ENCODE results near the gene RASIP1. TPM values are rescaled to one million over a fixed set of nuclear protein-coding genes. Genes with fewer than 3 reads are reported as not detected.
"Not testable (repeated sequence)": the region's sequence is repeated elsewhere in the genome, so short reads cannot be mapped to it uniquely, and the experiment has no call there.

RASIP1 gene
- total RNA-seq, 2 experiments from 2014 or later = not detected

- DNase-seq (no peak), ATAC-seq (no peak)
- no peak overlapping the region for H3K27ac Mint-ChIP-seq
- H3K27me3 Mint-ChIP-seq = no peaks in the 10 kb centered on the region
- no peaks in the 10 kb centered on the region for H3K4me1 Mint-ChIP-seq
- H3K9me3 Mint-ChIP-seq (ENCODE audit: low read depth) = no peaks in the 10 kb centered on the region
- no peak overlapping the region for H3K4me3 Mint-ChIP-seq
- peaks cover 2% of the 10 kb centered on the region for H3K36me3 Mint-ChIP-seq
- CTCF ChIA-PET = no interaction called here
Observed at GRCh38 chr19:48703316-48703715, 37.1 kb downstream of the RASIP1 start.

GRCh38 chr19:48702701-48703100 is 37.7 kb downstream of the RASIP1 start:
- CTCF ChIA-PET = no interaction called here
- H3K27ac Mint-ChIP-seq = no peak overlapping the region
- peaks cover 4% of the 10 kb centered on the region for H3K27me3 Mint-ChIP-seq
- H3K9me3 Mint-ChIP-seq (ENCODE audit: low read depth) = no peaks in the 10 kb centered on the region
- H3K4me3 Mint-ChIP-seq = no peak overlapping the region
- H3K4me1 Mint-ChIP-seq = no peaks in the 10 kb centered on the region
- DNase-seq = no peak
- H3K36me3 Mint-ChIP-seq = peaks cover 2% of the 10 kb centered on the region
- ATAC-seq = no peak

DNA sequence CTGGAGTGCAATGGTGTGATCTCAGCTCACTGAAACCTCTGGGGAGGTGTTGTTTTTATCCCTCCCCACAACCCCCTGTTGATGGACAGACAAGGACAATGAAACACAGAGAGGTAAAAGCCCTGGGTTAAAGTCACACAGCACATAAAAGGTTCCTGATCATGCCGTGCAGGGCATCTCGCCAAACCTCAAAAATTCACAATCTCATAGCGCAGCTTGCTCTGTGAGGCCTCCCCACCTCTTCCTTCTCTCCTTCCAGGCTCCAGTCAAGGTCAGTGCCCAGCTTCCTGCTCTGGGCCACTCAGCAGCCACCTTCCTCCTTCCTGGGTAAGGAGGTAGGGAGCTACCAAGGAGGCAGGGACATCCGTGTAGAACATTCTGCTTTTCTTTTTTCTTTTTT is 42.4 kb downstream of the RASIP1 start:
- CTCF ChIA-PET = interaction anchor here (0.7 kb wide), 1 partner anchor 42 kb away, joined by 3 read pairs; no protein-coding TSS in a partner anchor
- DNase-seq (no peak), ATAC-seq (no peak)
- H3K9me3 Mint-ChIP-seq (ENCODE audit: low read depth) = no peaks in the 10 kb centered on the region
- peaks cover 16% of the 10 kb centered on the region for H3K27me3 Mint-ChIP-seq
- H3K27ac Mint-ChIP-seq = no peak overlapping the region
- no peaks in the 10 kb centered on the region for H3K36me3 Mint-ChIP-seq
- H3K4me1 Mint-ChIP-seq = peaks cover 5% of the 10 kb centered on the region
- no peak overlapping the region for H3K4me3 Mint-ChIP-seq

- DNase-seq = no peak
- Mint-ChIP-seq H3K36me3 (no peaks in the 10 kb centered on the region), H3K27me3 (peaks cover 16% of the 10 kb centered on the region), H3K4me3 (no peak overlapping the region), H3K27ac (no peak overlapping the region), H3K4me1 (peaks cover 5% of the 10 kb centered on the region), H3K9me3 (ENCODE audit: low read depth) (no peaks in the 10 kb centered on the region)
- CTCF ChIA-PET = interaction anchor here (1.5 to 1.6 kb wide), 2 partner anchors 21 to 22 kb away, joined by 4 to 5 read pairs; no protein-coding TSS in a partner anchor
- peak; percentile 20 for ATAC-seq
Observed at GRCh38 chr19:48696353-48697010, 43.9 kb downstream of the RASIP1 start.

- Mint-ChIP-seq H3K4me3 (no peak within 1 kb of the TSS), H3K4me1 (peaks cover 5% of the 10 kb centered on the region), H3K27ac (no peak within 1 kb of the TSS), H3K36me3 (no peaks in the 10 kb centered on the region), H3K27me3 (peaks cover 16% of the 10 kb centered on the region), H3K9me3 (ENCODE audit: low read depth) (no peaks in the 10 kb centered on the region)
- CTCF ChIA-PET = interaction anchor here (1.5 to 1.6 kb wide), 2 partner anchors 20 to 21 kb away, joined by 4 to 5 read pairs; no protein-coding TSS in a partner anchor
- ATAC-seq = no peak
- no peak for DNase-seq
Observed at GRCh38 chr19:48695743-48696352, 44.6 kb downstream of the RASIP1 start, which contains the start of gene FUT2. FUT2 (plus strand) TSS chr19:48695971; CDS start chr19:48702957, 6,986 bp downstream.

DNA sequence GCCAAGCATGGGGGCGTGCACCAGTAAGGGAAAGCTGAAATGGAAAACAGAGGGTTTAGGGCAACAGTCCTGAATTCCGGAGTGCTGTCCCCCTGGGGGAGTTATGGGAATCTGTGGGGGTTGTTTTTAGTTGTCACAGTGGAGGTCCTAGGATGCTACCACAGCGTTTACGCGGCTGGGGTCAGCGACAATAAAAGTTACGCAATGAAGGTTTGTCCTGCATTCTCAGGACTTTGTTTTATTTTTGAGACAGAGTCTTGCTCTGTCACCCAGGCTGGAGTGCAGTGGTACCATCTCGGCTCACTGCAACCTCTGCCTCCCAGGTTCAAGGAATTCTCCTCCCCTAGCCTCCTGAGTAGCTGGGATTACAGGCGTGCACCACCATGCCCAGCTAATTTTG is 46.8 kb downstream of the RASIP1 start:
- H3K36me3 Mint-ChIP-seq; H3K9me3 Mint-ChIP-seq (ENCODE audit: low read depth); DNase-seq; H3K27ac Mint-ChIP-seq; ATAC-seq; H3K4me1 Mint-ChIP-seq; H3K4me3 Mint-ChIP-seq: not testable (repeated sequence)
- peaks cover 16% of the 10 kb centered on the region for H3K27me3 Mint-ChIP-seq
- CTCF ChIA-PET = interaction anchor here (0.6 to 2.8 kb wide), 3 partner anchors 18 to 1903 kb away, joined by 3 to 10 read pairs (median 3); no protein-coding TSS in a partner anchor

- DNase-seq = no peak
- CTCF ChIA-PET = interaction anchor here (0.9 kb wide), 1 partner anchor 44 kb away, joined by 3 read pairs; the partner anchor contains the start of gene CA11
- no peak overlapping the region for H3K4me3 Mint-ChIP-seq
- H3K27me3 Mint-ChIP-seq = no peaks in the 10 kb centered on the region
- H3K36me3 Mint-ChIP-seq = no peaks in the 10 kb centered on the region
- H3K9me3 Mint-ChIP-seq (ENCODE audit: low read depth) = no peaks in the 10 kb centered on the region
- no peak for ATAC-seq
- H3K27ac Mint-ChIP-seq = no peak overlapping the region
- no peaks in the 10 kb centered on the region for H3K4me1 Mint-ChIP-seq
Observed at GRCh38 chr19:48689449-48689848, 51.0 kb downstream of the RASIP1 start.

GRCh38 chr19:48687776-48688175 is 52.6 kb downstream of the RASIP1 start:
- CTCF ChIA-PET = interaction anchor here (0.6 to 1.2 kb wide), 2 partner anchors 108 to 154 kb away, joined by 3 to 4 read pairs; no protein-coding TSS in a partner anchor
- Mint-ChIP-seq H3K4me3 (no peak overlapping the region), H3K27ac (no peak overlapping the region), H3K36me3 (no peaks in the 10 kb centered on the region), H3K4me1 (no peaks in the 10 kb centered on the region), H3K27me3 (no peaks in the 10 kb centered on the region), H3K9me3 (ENCODE audit: low read depth) (no peaks in the 10 kb centered on the region)
- ATAC-seq (no peak), DNase-seq (no peak)

DNA sequence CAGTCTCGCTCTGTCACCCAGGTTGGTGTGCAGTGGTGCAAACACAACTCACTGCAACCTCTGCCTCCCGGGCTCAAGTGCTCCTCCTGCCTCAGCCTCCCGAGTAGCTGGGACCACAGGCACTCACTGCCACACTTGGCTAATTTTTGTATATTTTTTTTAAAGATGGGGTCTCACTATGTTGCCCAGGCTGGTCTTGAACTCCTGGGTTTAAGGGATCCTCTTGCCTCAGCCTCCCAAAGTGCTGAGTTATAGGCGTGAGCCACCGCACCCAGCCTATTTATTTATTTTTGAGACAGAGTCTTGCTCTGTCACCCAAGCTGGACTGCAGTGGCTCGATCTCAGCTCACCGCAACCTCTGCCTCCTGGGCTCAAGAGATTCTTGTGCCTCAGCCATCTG is 53.8 kb downstream of the RASIP1 start:
- H3K4me1 Mint-ChIP-seq; H3K4me3 Mint-ChIP-seq; CTCF ChIA-PET; H3K27me3 Mint-ChIP-seq; H3K27ac Mint-ChIP-seq; ATAC-seq; H3K9me3 Mint-ChIP-seq (ENCODE audit: low read depth); DNase-seq; H3K36me3 Mint-ChIP-seq: not testable (repeated sequence)

GRCh38 chr19:48686088-48686487 is 54.3 kb downstream of the RASIP1 start:
- Mint-ChIP-seq H3K27ac (no peak overlapping the region), H3K9me3 (ENCODE audit: low read depth) (no peaks in the 10 kb centered on the region), H3K4me3 (no peak overlapping the region), H3K27me3 (no peaks in the 10 kb centered on the region), H3K36me3 (no peaks in the 10 kb centered on the region), H3K4me1 (peaks cover 2% of the 10 kb centered on the region)
- no peak for DNase-seq
- no peak for ATAC-seq
- CTCF ChIA-PET = no interaction called here

- Mint-ChIP-seq H3K36me3 (no peaks in the 10 kb centered on the region), H3K27me3 (no peaks in the 10 kb centered on the region), H3K4me1 (peaks cover 7% of the 10 kb centered on the region), H3K9me3 (ENCODE audit: low read depth) (no peaks in the 10 kb centered on the region), H3K4me3 (no peak overlapping the region), H3K27ac (no peak overlapping the region)
- CTCF ChIA-PET = no interaction called here
- ATAC-seq (no peak), DNase-seq (no peak)
Observed at GRCh38 chr19:48685583-48685982, 54.8 kb downstream of the RASIP1 start.

- Mint-ChIP-seq H3K9me3 (ENCODE audit: low read depth) (no peaks in the 10 kb centered on the region), H3K4me1 (peaks cover 7% of the 10 kb centered on the region), H3K27me3 (no peaks in the 10 kb centered on the region), H3K36me3 (no peaks in the 10 kb centered on the region), H3K27ac (no peak overlapping the region), H3K4me3 (no peak overlapping the region)
- CTCF ChIA-PET = interaction anchor here (1.0 to 1.3 kb wide), 2 partner anchors 9 to 105 kb away, joined by 3 to 4 read pairs; no protein-coding TSS in a partner anchor
- no peak for ATAC-seq
- no peak for DNase-seq
Observed at GRCh38 chr19:48683349-48683748, 57.1 kb downstream of the RASIP1 start.

DNA sequence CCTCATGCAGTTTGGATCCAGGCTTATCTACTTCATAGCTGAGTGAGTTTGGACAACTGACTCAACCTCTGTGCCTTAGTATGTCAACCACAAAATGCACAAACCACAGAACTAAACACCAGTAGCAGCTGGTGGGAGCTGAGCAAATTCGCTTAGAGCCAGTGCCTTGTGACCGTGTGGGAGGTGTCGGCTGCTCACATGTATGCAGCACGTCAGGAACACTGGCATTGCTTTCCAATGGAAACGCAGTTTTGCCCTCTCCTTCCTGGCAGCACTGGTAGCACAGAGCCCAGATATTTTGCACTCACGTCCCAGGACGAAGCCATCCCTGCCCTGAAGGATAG is 59.3 kb downstream of the RASIP1 start:
- Mint-ChIP-seq H3K27ac (no peak overlapping the region), H3K4me3 (no peak overlapping the region), H3K36me3 (no peaks in the 10 kb centered on the region), H3K27me3 (no peaks in the 10 kb centered on the region), H3K9me3 (ENCODE audit: low read depth) (no peaks in the 10 kb centered on the region), H3K4me1 (peaks cover 7% of the 10 kb centered on the region)
- ATAC-seq = no peak
- CTCF ChIA-PET = interaction anchor here (0.7 kb wide), 1 partner anchor 55 kb away, joined by 3 read pairs; no protein-coding TSS in a partner anchor
- no peak for DNase-seq
